ENCODE data around the gene WDPCP. TPM values are rescaled to one million over a fixed set of nuclear protein-coding genes. Genes with fewer than 3 reads are reported as not detected.
"Not testable (repeated sequence)": the region's sequence is repeated elsewhere in the genome, so short reads cannot be mapped to it uniquely, and the experiment has no call there.

Gene WDPCP
- total RNA-seq, 3 donors from 2014 or later (not counting 1 experiment from before 2014, with no cell fraction given): 22.0 to 23.7 (median 22.9) TPM

DNA sequence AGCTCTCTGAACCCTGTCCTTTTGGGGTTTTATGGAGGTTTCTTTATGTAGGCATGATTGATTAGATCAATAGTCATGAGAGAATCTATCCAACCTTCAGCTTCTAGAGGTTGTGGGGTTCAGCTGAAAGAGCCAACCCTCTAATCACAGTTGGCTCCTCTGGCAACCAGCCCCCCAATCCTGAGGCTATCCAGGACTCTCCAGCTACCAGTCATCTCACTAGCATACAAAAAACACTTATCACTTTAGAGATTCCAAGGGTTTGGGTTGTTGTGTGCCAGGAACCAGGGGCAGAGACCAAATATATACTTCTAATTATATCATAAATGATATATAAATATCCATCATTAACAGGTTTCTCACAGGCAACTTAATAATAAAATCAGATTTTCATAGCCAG lies 11.7 kb downstream of the WDPCP start:
- Mint-ChIP-seq H3K4me1 (peaks cover 8 to 9% of the 10 kb centered on the region in 2 donors), H3K9me3 (peaks cover 2 to 5% of the 10 kb centered on the region in 2 donors), H3K27me3 (ENCODE audit: low read depth in 2 of 2) (no peaks in the 10 kb centered on the region), H3K4me3 (no peak overlapping the region), H3K27ac (no peak overlapping the region), H3K36me3 (no peaks in the 10 kb centered on the region)
- H3K9me3 ChIP-seq (ENCODE audit: control insufficient read depth, insufficient read depth, low read length): no peaks in the 10 kb centered on the region
- TF ChIP-seq CTCF (IDR thresholded peaks at IDR 0.05): no peak
- H3K36me3 ChIP-seq (ENCODE audit: control insufficient read depth, insufficient read depth, low read length): no peaks in the 10 kb centered on the region
- DNase-seq: no peak
- no peak overlapping the region for H3K27ac ChIP-seq (ENCODE audit: low read length)
- no peaks in the 10 kb centered on the region for H3K4me1 ChIP-seq (ENCODE audit: control insufficient read depth, insufficient read depth, low read length)
- no peaks in the 10 kb centered on the region for H3K27me3 ChIP-seq (ENCODE audit: control insufficient read depth, insufficient read depth, low read length)
- no peak for ATAC-seq
- H3K4me3 ChIP-seq (ENCODE audit: low read length): no peak overlapping the region
- intact Hi-C loops (cut with micrococcal nuclease): no loop called here

GRCh38 chr2:63573726-63574345 lies 14.4 kb downstream of the WDPCP start:
- H3K9me3 ChIP-seq (ENCODE audit: control insufficient read depth, insufficient read depth, low read length); H3K4me1 ChIP-seq (ENCODE audit: control insufficient read depth, insufficient read depth, low read length); H3K9me3 Mint-ChIP-seq; H3K27ac ChIP-seq (ENCODE audit: low read length); H3K27ac Mint-ChIP-seq; ATAC-seq; H3K36me3 Mint-ChIP-seq; H3K27me3 ChIP-seq (ENCODE audit: control insufficient read depth, insufficient read depth, low read length); H3K27me3 Mint-ChIP-seq (ENCODE audit: low read depth in 2 of 2); H3K4me3 Mint-ChIP-seq; H3K4me3 ChIP-seq (ENCODE audit: low read length); DNase-seq; intact Hi-C loops (cut with micrococcal nuclease); H3K4me1 Mint-ChIP-seq; H3K36me3 ChIP-seq (ENCODE audit: control insufficient read depth, insufficient read depth, low read length): not testable (repeated sequence)
- 96% methylated on average over 13 of the region's 13 CpGs for WGBS (ENCODE audit: insufficient coverage)

DNA sequence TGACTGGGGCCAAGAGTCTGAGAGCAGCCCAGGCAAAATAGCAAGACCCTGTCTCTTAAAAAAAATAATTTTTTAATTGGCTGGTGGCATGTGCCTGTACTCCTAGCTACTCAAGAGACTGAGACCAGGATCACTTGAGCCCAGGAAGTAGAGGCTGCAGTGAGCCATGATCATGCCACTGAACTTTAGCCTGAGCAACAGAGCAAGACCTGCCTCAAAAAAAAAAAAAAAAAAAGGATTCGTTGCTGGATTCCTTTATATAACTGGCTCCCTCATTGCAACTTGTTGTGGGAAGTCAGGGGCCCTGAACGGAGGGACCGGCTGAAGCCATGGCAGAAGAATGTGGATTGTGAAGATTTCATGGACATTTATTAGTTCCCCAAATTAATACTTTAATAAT lies 15.3 kb downstream of the WDPCP start:
- H3K27me3 ChIP-seq (ENCODE audit: control insufficient read depth, insufficient read depth, low read length); DNase-seq; ATAC-seq; H3K27ac Mint-ChIP-seq; H3K36me3 ChIP-seq (ENCODE audit: control insufficient read depth, insufficient read depth, low read length); H3K4me3 Mint-ChIP-seq; H3K4me3 ChIP-seq (ENCODE audit: low read length); H3K4me1 ChIP-seq (ENCODE audit: control insufficient read depth, insufficient read depth, low read length); H3K4me1 Mint-ChIP-seq; intact Hi-C loops (cut with micrococcal nuclease); H3K9me3 ChIP-seq (ENCODE audit: control insufficient read depth, insufficient read depth, low read length); H3K27ac ChIP-seq (ENCODE audit: low read length); H3K9me3 Mint-ChIP-seq; H3K27me3 Mint-ChIP-seq (ENCODE audit: low read depth in 2 of 2): not testable (repeated sequence)
- H3K36me3 Mint-ChIP-seq: peaks cover 13% of the 10 kb centered on the region
- WGBS (ENCODE audit: insufficient coverage): no CpG with 5 or more reads among the region's 3 CpGs

DNA sequence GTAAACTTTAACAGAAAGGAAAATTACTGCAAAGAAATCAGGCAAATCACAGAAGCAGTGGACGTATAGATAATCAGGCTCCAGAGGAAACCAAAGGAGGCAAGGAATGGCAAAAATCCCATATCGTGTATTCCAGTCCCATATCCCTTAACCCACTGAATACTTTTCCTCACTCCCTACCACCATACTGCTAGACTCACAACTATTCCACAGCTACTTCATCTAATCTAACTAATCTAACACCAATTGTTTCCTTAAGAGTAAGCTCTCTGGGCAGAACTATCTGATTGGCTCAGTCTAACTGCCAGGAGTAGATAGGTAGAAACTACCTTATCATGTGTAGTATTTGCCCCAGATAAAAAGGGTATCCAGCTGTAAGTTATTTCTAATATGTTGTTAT lies 16.3 kb downstream of the WDPCP start:
- no peak overlapping the region for H3K27ac ChIP-seq (ENCODE audit: low read length)
- peaks cover 17% of the 10 kb centered on the region for H3K36me3 Mint-ChIP-seq
- no peaks in the 10 kb centered on the region for H3K4me1 ChIP-seq (ENCODE audit: control insufficient read depth, insufficient read depth, low read length)
- WGBS (ENCODE audit: insufficient coverage): 100% methylated on average over 2 of the region's 2 CpGs
- peaks cover 0 to 7% of the 10 kb centered on the region in 2 donors for H3K4me1 Mint-ChIP-seq
- H3K36me3 ChIP-seq (ENCODE audit: control insufficient read depth, insufficient read depth, low read length): no peaks in the 10 kb centered on the region
- DNase-seq (no peak), ATAC-seq (no peak)
- intact Hi-C loops (cut with micrococcal nuclease): no loop called here
- no peak for TF ChIP-seq CTCF (IDR thresholded peaks at IDR 0.05)
- no peak overlapping the region for H3K27ac Mint-ChIP-seq
- no peak overlapping the region for H3K4me3 Mint-ChIP-seq
- H3K9me3 ChIP-seq (ENCODE audit: control insufficient read depth, insufficient read depth, low read length): peaks cover 7% of the 10 kb centered on the region
- H3K27me3 Mint-ChIP-seq (ENCODE audit: low read depth in 2 of 2): no peaks in the 10 kb centered on the region
- peaks cover 9 to 11% of the 10 kb centered on the region in 2 donors for H3K9me3 Mint-ChIP-seq
- no peak overlapping the region for H3K4me3 ChIP-seq (ENCODE audit: low read length)
- H3K27me3 ChIP-seq (ENCODE audit: control insufficient read depth, insufficient read depth, low read length): no peaks in the 10 kb centered on the region
